ENCODE data around the gene CHCHD2. TPM values are rescaled to one million over a fixed set of nuclear protein-coding genes. Genes with fewer than 3 reads are reported as not detected.

The CHCHD2 gene
- total and polyA plus RNA-seq, 2 of the 13 experiments (the other 11 are each of a cell fraction or from before 2014, with no cell fraction given), result 330 to 572 TPM

DNA sequence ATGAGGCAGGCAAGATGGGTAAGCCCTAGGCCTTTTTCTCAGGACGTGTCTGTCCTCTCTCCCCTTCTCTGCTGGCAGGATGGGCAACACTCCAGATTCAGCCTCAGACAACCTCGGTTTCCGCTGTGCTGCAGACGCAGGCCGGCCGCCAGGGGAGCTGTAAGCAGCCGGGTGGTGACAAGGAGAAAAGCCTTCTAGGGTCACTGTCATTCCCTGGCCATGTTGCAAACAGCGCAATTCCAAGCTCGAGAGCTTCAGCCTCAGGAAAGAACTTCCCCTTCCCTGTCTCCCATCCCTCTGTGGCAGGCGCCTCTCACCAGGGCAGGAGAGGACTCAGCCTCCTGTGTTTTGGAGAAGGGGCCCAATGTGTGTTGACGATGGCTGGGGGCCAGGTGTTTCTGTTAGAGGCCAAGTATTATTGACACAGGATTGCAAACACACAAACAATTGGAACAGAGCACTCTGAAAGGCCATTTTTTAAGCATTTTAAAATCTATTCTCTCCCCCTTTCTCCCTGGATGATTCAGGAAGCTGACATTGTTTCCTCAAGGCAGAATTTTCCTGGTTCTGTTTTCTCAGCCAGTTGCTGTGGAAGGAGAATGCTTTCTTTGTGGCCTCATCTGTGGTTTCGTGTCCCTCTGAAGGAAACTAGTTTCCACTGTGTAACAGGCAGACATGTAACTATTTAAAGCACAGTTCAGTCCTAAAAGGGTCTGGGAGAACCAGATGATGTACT, 26.7 kb downstream of the CHCHD2 start:
- peak; percentile 91 for ATAC-seq
- no peak overlapping the region for H2AFZ ChIP-seq (ENCODE audit: low read length)
- H4K20me1 ChIP-seq (ENCODE audit: insufficient read depth, low read length), result no peaks in the 10 kb centered on the region
- TSS peak; percentile 63 for BruUV-seq (replicated peaks)
- no peak for FAIRE-seq
- intact Hi-C loops (cut with micrococcal nuclease; ENCODE audit: unreplicated experiment) (loop anchor here (10.0 kb wide), 1 partner anchor 335 kb away; no protein-coding TSS in a partner anchor), in situ Hi-C loops (cut with HindIII; ENCODE audit: extremely low pct_ligation_motif_present, low pct_unique_long_range_greater_than_20kb) (loop anchor here (10.0 to 25.0 kb wide), 2 partner anchors 317 to 435 kb away; no protein-coding TSS in a partner anchor)
- POLR2A ChIA-PET, result interaction anchor here (0.7 to 1.4 kb wide), 7 partner anchors 12 to 902 kb away, joined by 3 to 11 read pairs (median 4); partner anchors contain the start of genes CCT6A, CHCHD2, NIPSNAP2 and PSPH
- H3K4me1 ChIP-seq (ENCODE audit: insufficient read depth, low read length), result peaks cover 21% of the 10 kb centered on the region
- no peaks in the 10 kb centered on the region for H3K27me3 ChIP-seq (ENCODE audit: control insufficient read depth in 1 of 2, insufficient read depth in 2 of 2, low read length in 2 of 2)
- CTCF ChIA-PET (ENCODE audit: low intra/inter-chr PET ratio, low total read pairs), result no interaction called here
- peaks cover 1 to 3% of the 10 kb centered on the region in 2 experiments; a peak in 1 of 5 replicates for H3K36me3 ChIP-seq (replicated peaks in 1 of 2; ENCODE audit: control insufficient read depth in 1 of 2, insufficient read depth in 2 of 2, low read length in 2 of 2)
- no peaks in the 10 kb centered on the region for H3K9me3 ChIP-seq (ENCODE audit: low read length)
- H3K9ac ChIP-seq (ENCODE audit: insufficient read depth, low read depth, low read length), result peak overlapping the region; percentile 3; the same call in 1 of the 2 replicates
- peak overlapping the region; percentile 48 for H3K27ac ChIP-seq (ENCODE audit: extremely low read length, insufficient read depth, low read length)
- DNase-seq (ENCODE audit: low spot score), result peak; percentile 56
- H3K4me2 ChIP-seq (ENCODE audit: low read depth, low read length), result peak overlapping the region; percentile 50
- WGBS (ENCODE audit: low lambda C conversion rate), result 20% methylated on average over 11 of the region's 12 CpGs
- no peak overlapping the region for H3K4me3 ChIP-seq (replicated peaks in 1 of 3; ENCODE audit: insufficient read depth in 1 of 3, low read depth in 2 of 3, low read length in 3 of 3)
- H3K79me2 ChIP-seq (ENCODE audit: insufficient read depth, low read length), result no peaks in the 10 kb centered on the region
- TF ChIP-seq, protein P1, sequence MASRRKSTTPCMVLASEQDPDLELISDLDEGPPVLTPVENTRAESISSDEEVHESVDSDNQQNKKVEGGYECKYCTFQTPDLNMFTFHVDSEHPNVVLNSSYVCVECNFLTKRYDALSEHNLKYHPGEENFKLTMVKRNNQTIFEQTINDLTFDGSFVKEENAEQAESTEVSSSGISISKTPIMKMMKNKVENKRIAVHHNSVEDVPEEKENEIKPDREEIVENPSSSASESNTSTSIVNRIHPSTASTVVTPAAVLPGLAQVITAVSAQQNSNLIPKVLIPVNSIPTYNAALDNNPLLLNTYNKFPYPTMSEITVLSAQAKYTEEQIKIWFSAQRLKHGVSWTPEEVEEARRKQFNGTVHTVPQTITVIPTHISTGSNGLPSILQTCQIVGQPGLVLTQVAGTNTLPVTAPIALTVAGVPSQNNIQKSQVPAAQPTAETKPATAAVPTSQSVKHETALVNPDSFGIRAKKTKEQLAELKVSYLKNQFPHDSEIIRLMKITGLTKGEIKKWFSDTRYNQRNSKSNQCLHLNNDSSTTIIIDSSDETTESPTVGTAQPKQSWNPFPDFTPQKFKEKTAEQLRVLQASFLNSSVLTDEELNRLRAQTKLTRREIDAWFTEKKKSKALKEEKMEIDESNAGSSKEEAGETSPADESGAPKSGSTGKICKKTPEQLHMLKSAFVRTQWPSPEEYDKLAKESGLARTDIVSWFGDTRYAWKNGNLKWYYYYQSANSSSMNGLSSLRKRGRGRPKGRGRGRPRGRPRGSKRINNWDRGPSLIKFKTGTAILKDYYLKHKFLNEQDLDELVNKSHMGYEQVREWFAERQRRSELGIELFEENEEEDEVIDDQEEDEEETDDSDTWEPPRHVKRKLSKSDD (CRISPR knock-in tag; IDR thresholded peaks at IDR 0.05; ENCODE audit: low read depth), result no peak
- TF ChIP-seq ZNF747 (CRISPR knock-in tag; IDR thresholded peaks at IDR 0.05; ENCODE audit: borderline replicate concordance) (no peak), SNAPC2 (CRISPR knock-in tag; IDR thresholded peaks at IDR 0.05) (0 out of 2 replicates have a peak, but pooled peaks have one; percentile 47), ZNF282 (IDR thresholded peaks at IDR 0.05; ENCODE audit: partially characterized antibody) (no peak), ZBTB7B (CRISPR knock-in tag; IDR thresholded peaks at IDR 0.05) (no peak), CENPX (CRISPR knock-in tag; IDR thresholded peaks at IDR 0.05) (no peak), CCDC6 (CRISPR knock-in tag; IDR thresholded peaks at IDR 0.05) (0 out of 2 replicates have a peak, but pooled peaks have one; percentile 45), ARID2 (CRISPR knock-in tag; IDR thresholded peaks at IDR 0.05; ENCODE audit: borderline replicate concordance) (no peak), ZNF33A (CRISPR knock-in tag; IDR thresholded peaks at IDR 0.05; ENCODE audit: borderline replicate concordance) (no peak), KDM2A (CRISPR knock-in tag; IDR thresholded peaks at IDR 0.05; ENCODE audit: borderline replicate concordance, low read depth) (peak; percentile 45; the same call in 1 of the 2 replicates), ZNF143 (CRISPR knock-in tag; IDR thresholded peaks at IDR 0.05) (peak; percentile 49; the same call in 1 of the 2 replicates)
- TF ChIP-seq, protein P2, sequence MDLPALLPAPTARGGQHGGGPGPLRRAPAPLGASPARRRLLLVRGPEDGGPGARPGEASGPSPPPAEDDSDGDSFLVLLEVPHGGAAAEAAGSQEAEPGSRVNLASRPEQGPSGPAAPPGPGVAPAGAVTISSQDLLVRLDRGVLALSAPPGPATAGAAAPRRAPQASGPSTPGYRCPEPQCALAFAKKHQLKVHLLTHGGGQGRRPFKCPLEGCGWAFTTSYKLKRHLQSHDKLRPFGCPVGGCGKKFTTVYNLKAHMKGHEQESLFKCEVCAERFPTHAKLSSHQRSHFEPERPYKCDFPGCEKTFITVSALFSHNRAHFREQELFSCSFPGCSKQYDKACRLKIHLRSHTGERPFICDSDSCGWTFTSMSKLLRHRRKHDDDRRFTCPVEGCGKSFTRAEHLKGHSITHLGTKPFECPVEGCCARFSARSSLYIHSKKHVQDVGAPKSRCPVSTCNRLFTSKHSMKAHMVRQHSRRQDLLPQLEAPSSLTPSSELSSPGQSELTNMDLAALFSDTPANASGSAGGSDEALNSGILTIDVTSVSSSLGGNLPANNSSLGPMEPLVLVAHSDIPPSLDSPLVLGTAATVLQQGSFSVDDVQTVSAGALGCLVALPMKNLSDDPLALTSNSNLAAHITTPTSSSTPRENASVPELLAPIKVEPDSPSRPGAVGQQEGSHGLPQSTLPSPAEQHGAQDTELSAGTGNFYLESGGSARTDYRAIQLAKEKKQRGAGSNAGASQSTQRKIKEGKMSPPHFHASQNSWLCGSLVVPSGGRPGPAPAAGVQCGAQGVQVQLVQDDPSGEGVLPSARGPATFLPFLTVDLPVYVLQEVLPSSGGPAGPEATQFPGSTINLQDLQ (CRISPR knock-in tag; IDR thresholded peaks at IDR 0.05), result no peak
- TF ChIP-seq, protein P3, sequence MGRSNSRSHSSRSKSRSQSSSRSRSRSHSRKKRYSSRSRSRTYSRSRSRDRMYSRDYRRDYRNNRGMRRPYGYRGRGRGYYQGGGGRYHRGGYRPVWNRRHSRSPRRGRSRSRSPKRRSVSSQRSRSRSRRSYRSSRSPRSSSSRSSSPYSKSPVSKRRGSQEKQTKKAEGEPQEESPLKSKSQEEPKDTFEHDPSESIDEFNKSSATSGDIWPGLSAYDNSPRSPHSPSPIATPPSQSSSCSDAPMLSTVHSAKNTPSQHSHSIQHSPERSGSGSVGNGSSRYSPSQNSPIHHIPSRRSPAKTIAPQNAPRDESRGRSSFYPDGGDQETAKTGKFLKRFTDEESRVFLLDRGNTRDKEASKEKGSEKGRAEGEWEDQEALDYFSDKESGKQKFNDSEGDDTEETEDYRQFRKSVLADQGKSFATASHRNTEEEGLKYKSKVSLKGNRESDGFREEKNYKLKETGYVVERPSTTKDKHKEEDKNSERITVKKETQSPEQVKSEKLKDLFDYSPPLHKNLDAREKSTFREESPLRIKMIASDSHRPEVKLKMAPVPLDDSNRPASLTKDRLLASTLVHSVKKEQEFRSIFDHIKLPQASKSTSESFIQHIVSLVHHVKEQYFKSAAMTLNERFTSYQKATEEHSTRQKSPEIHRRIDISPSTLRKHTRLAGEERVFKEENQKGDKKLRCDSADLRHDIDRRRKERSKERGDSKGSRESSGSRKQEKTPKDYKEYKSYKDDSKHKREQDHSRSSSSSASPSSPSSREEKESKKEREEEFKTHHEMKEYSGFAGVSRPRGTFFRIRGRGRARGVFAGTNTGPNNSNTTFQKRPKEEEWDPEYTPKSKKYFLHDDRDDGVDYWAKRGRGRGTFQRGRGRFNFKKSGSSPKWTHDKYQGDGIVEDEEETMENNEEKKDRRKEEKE (IDR thresholded peaks at IDR 0.05), result no peak
- TF ChIP-seq, protein P4, sequence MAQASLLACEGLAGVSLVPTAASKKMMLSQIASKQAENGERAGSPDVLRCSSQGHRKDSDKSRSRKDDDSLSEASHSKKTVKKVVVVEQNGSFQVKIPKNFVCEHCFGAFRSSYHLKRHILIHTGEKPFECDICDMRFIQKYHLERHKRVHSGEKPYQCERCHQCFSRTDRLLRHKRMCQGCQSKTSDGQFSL (CRISPR knock-in tag; IDR thresholded peaks at IDR 0.05), result no peak

Data from HepG2 (cell line).